H9 (cell line): ENCODE data around the gene WFS1. TPM values are rescaled to one million over a fixed set of nuclear protein-coding genes. Genes with fewer than 3 reads are reported as not detected.

ENCODE experiments used
- DNase-seq: peaks from one replicate; pipeline ENCODE4 v3.0.0-alpha.2; 2017
- H2AFZ ChIP-seq: one replicate; pipeline ENCODE4 v1.6.1; 2013; ENCODE audit warnings: mild to moderate bottlenecking, low read length, control low read depth, moderate library complexity
- H2AK5ac ChIP-seq: 2 replicates; pipeline ENCODE4 v1.6.1; 2013; ENCODE audit warnings: low read length, control low read depth, mixed read lengths; ENCODE audit not compliant: insufficient read length
- H2BK120ac ChIP-seq: one replicate; pipeline ENCODE4 v1.6.1; 2013; ENCODE audit warnings: low read depth, mild to moderate bottlenecking, low read length, control low read depth, inconsistent platforms; ENCODE audit not compliant: poor library complexity, severe bottlenecking
- H2BK12ac ChIP-seq: 2 replicates; pipeline ENCODE4 v1.6.1; 2013; ENCODE audit warnings: low read length, control low read depth, mixed read lengths, low read depth; ENCODE audit not compliant: insufficient read length
- H2BK15ac ChIP-seq: 2 replicates; pipeline ENCODE4 v1.6.1; 2013; ENCODE audit warnings: low read depth, low read length, control low read depth
- H2BK20ac ChIP-seq: one replicate; pipeline ENCODE4 v1.6.1; 2013; ENCODE audit warnings: low read depth, mild to moderate bottlenecking, low read length, control low read depth, inconsistent platforms; ENCODE audit not compliant: poor library complexity, severe bottlenecking
- H2BK5ac ChIP-seq: 2 replicates; pipeline ENCODE4 v1.6.1; 2013; ENCODE audit warnings: low read length, control low read depth, mixed read lengths; ENCODE audit not compliant: insufficient read length
- H3K14ac ChIP-seq: 2 replicates; pipeline ENCODE4 v1.6.1; 2013; ENCODE audit warnings: low read length, control low read depth; ENCODE audit not compliant: insufficient read depth
- H3K18ac ChIP-seq: 2 replicates; pipeline ENCODE4 v1.6.1; 2013; ENCODE audit warnings: low read depth, mild to moderate bottlenecking, mixed read lengths, low read length, control low read depth; ENCODE audit not compliant: insufficient read length
- H3K23ac ChIP-seq: 2 replicates; pipeline ENCODE4 v1.6.1; 2013; ENCODE audit warnings: low read length, control low read depth, mixed read lengths, low read depth; ENCODE audit not compliant: insufficient read length
- H3K23me2 ChIP-seq: 2 replicates; pipeline ENCODE4 v1.6.1; 2013; ENCODE audit warnings: low read depth, mild to moderate bottlenecking, mixed read lengths, low read length, control low read depth; ENCODE audit not compliant: insufficient read length, poor library complexity, severe bottlenecking
- H3K27ac ChIP-seq: 2 replicates; pipeline ENCODE4 v1.5.1; 2013; ENCODE audit warnings: low read length, control low read depth, mixed read lengths, low read depth; ENCODE audit not compliant: insufficient read length
- H3K27me3 ChIP-seq: 2 replicates; pipeline ENCODE4 v1.6.1; 2013; ENCODE audit warnings: low read length, control low read depth, inconsistent platforms; ENCODE audit not compliant: insufficient read depth
- H3K4ac ChIP-seq: 2 replicates; pipeline ENCODE4 v1.6.1; 2013; ENCODE audit warnings: low read depth, mild to moderate bottlenecking, control low read depth, inconsistent platforms, low read length, moderate library complexity
- H3K4me1 ChIP-seq: 2 replicates; pipeline ENCODE4 v1.6.1; 2013; ENCODE audit warnings: low read length, control low read depth, inconsistent platforms; ENCODE audit not compliant: insufficient read depth
- H3K4me2 ChIP-seq: 2 replicates; pipeline ENCODE4 v1.6.1; 2013; ENCODE audit warnings: low read length, control low read depth, mixed read lengths; ENCODE audit not compliant: insufficient read length, insufficient read depth
- H3K56ac ChIP-seq: 2 replicates; pipeline ENCODE4 v1.6.1; 2013; ENCODE audit warnings: low read depth, mild to moderate bottlenecking, mixed read lengths, low read length, control low read depth; ENCODE audit not compliant: insufficient read length
- H3K79me1 ChIP-seq: 2 replicates; pipeline ENCODE4 v1.6.1; 2013; ENCODE audit warnings: low read depth, mild to moderate bottlenecking, moderate library complexity, low read length, control low read depth, inconsistent platforms; ENCODE audit not compliant: insufficient read depth, poor library complexity, severe bottlenecking
- H3K79me2 ChIP-seq: 2 replicates; pipeline ENCODE4 v1.6.1; 2013; ENCODE audit warnings: low read length, control low read depth, inconsistent platforms; ENCODE audit not compliant: insufficient read depth
- H3K9ac ChIP-seq: 2 replicates; pipeline ENCODE4 v1.6.1; 2013; ENCODE audit warnings: low read length, control low read depth, mixed read lengths; ENCODE audit not compliant: insufficient read length; ENCODE audit errors: extremely low read depth
- H3K9me3 ChIP-seq: one replicate; pipeline ENCODE4 v1.6.1; 2013; ENCODE audit warnings: low read depth, low read length, inconsistent platforms; ENCODE audit not compliant: control insufficient read depth
- H3T11ph ChIP-seq: one replicate; pipeline ENCODE4 v1.6.1; 2013; ENCODE audit warnings: mild to moderate bottlenecking, low read length, control low read depth, inconsistent platforms
- H4K20me1 ChIP-seq: one replicate; pipeline ENCODE4 v1.6.1; 2013; ENCODE audit not compliant: control insufficient read depth, insufficient read length, insufficient read depth
- H4K5ac ChIP-seq: 2 replicates; pipeline ENCODE4 v1.6.1; 2013; ENCODE audit warnings: low read depth, mild to moderate bottlenecking, mixed read lengths, low read length, control low read depth; ENCODE audit not compliant: insufficient read length
- H4K8ac ChIP-seq: replicated peaks from 2 replicates; pipeline ENCODE4 v1.6.1; 2013; ENCODE audit warnings: low read length, control low read depth, mixed read lengths, low read depth; ENCODE audit not compliant: insufficient read length
- H4K91ac ChIP-seq: 2 replicates; pipeline ENCODE4 v1.6.1; 2013; ENCODE audit warnings: low read depth, mild to moderate bottlenecking, moderate library complexity, mixed read lengths, low read length, control low read depth; ENCODE audit not compliant: insufficient read length
- H3K27ac Mint-ChIP-seq, 3 experiments: 2 replicates in 2 of 3; 3 replicates in 1 of 3; pipeline ENCODE4 v1.8.0; 2020 to 2021; ENCODE audit warnings: mixed read lengths in 3 of 3, mild to moderate bottlenecking in 1 of 3, moderate library complexity in 1 of 3
- H3K27me3 Mint-ChIP-seq: 2 replicates; pipeline ENCODE4 v1.8.0; 2021; ENCODE audit warnings: low read depth, mild to moderate bottlenecking, moderate library complexity, mixed read lengths
- H3K36me3 Mint-ChIP-seq, 3 experiments: 2 replicates in 2 of 3; 3 replicates in 1 of 3; pipeline ENCODE4 v1.8.0; 2020 to 2021; ENCODE audit warnings: low read depth in 3 of 3, mixed read lengths in 3 of 3; ENCODE audit not compliant: insufficient read depth in 1 of 3
- H3K4me1 Mint-ChIP-seq, 2 experiments: 2 replicates each; pipeline ENCODE4 v1.8.0; 2020; ENCODE audit warnings: mixed read lengths in 2 of 2
- H3K4me3 Mint-ChIP-seq, 2 experiments: 2 replicates in 1 of 2; 3 replicates in 1 of 2; pipeline ENCODE4 v1.8.0; 2020 to 2021; ENCODE audit warnings: mild to moderate bottlenecking in 2 of 2, mixed read lengths in 2 of 2, moderate library complexity in 1 of 2
- H3K9me3 Mint-ChIP-seq, 2 experiments: 2 replicates in 1 of 2; 3 replicates in 1 of 2; pipeline ENCODE4 v1.8.0; 2020; ENCODE audit warnings: mild to moderate bottlenecking in 2 of 2, mixed read lengths in 2 of 2, moderate library complexity in 1 of 2
- WGBS: extraction: QIAGEN DNeasy Blood & Tissue Kit; methylation state at CpG from one replicate; pipeline ENCODE4 v1.1.7; 2013; ENCODE audit warnings: missing lambda C conversion rate, low lambda C conversion rate, mixed read lengths; ENCODE audit not compliant: insufficient read length; ENCODE audit errors: extremely low coverage; 5-methylcytosine and 5-hydroxymethylcytosine counted together
- total RNA-seq: library from RNA; stranded (reverse); gene quantifications from 2 replicates; pipeline ENCODE4 v1.2.1, GENCODE V29; 2021
- TF ChIP-seq, protein P1 (sequence below): fragments of 200-600 bp; sonication (generic); conservative IDR thresholded peaks from 3 replicates; pipeline ENCODE4 v1.8.0; 2021; ENCODE audit warnings: antibody characterized with exemption, mild to moderate bottlenecking

Gene WFS1
- total RNA-seq, 1 experiment from 2014 or later, result 18.9 TPM

DNA sequence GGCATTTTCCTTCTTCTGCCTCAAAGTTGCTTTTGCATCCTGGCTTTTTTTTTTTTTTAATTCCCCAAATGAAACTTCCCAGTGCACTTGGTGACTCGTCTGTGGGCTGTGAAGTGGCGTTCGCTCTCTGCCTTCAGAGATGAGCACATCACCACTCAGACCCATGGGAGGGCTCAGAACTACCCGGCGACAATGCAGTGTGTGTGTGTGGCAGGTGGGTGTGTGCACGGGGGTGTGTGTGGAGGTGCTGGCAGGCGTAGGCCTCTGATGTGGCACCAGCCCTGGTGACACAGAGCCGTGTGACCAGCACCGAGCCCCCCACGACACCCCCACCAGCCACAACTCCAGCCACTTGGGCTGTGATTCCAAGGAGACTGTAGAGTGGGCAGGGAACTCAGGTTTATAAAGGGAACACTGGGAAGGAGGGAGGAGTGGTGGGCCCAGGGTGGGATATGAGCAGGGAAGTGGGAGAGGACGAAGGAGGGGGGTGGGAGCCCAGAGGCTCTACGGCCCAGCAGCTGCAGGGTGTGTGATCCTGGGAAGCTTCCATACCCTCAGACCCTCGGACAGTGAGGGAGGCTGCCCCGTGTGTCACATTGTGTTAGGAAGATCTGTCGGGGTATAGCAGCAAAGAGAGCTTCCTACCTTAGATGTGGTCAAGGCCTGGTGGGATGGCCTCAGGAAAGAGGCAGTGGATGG, 6.0 kb upstream of the WFS1 start:
- Histone ChIP-seq H3K9me3 (no peaks in the 10 kb centered on the region), H3K9ac (no peak overlapping the region), H4K8ac (no peak overlapping the region), H3K14ac (no peak overlapping the region), H3K56ac (no peak overlapping the region), H2BK12ac (no peak overlapping the region), H3K4me2 (no peak overlapping the region), H4K91ac (no peak overlapping the region), H2AFZ (no peak overlapping the region), H3K4ac (no peak overlapping the region), H2BK15ac (no peak overlapping the region), H2BK120ac (no peak overlapping the region), H3K79me2 (no peaks in the 10 kb centered on the region), H4K20me1 (no peaks in the 10 kb centered on the region), H3T11ph (no peak overlapping the region), H3K23ac (no peak overlapping the region), H3K27me3 (no peaks in the 10 kb centered on the region), H3K18ac (no peak overlapping the region), H2BK5ac (no peak overlapping the region), H3K4me1 (no peaks in the 10 kb centered on the region), H3K23me2 (no peaks in the 10 kb centered on the region), H4K5ac (no peak overlapping the region), H3K79me1 (no peaks in the 10 kb centered on the region), H2AK5ac (no peak overlapping the region), H3K27ac (no peak overlapping the region), H2BK20ac (no peak overlapping the region)
- H3K27ac Mint-ChIP-seq, result no peak overlapping the region
- no CpG with 5 or more reads among the region's 15 CpGs for WGBS
- no peak for DNase-seq
- no peak overlapping the region for H3K4me3 Mint-ChIP-seq
- TF ChIP-seq, protein P1, sequence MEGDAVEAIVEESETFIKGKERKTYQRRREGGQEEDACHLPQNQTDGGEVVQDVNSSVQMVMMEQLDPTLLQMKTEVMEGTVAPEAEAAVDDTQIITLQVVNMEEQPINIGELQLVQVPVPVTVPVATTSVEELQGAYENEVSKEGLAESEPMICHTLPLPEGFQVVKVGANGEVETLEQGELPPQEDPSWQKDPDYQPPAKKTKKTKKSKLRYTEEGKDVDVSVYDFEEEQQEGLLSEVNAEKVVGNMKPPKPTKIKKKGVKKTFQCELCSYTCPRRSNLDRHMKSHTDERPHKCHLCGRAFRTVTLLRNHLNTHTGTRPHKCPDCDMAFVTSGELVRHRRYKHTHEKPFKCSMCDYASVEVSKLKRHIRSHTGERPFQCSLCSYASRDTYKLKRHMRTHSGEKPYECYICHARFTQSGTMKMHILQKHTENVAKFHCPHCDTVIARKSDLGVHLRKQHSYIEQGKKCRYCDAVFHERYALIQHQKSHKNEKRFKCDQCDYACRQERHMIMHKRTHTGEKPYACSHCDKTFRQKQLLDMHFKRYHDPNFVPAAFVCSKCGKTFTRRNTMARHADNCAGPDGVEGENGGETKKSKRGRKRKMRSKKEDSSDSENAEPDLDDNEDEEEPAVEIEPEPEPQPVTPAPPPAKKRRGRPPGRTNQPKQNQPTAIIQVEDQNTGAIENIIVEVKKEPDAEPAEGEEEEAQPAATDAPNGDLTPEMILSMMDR, result no peak
- H3K36me3 Mint-ChIP-seq, result no peaks in the 10 kb centered on the region
- no peaks in the 10 kb centered on the region; a peak in 2 of 5 replicates for H3K9me3 Mint-ChIP-seq
- H3K4me1 Mint-ChIP-seq, result peaks cover 11 to 28% of the 10 kb centered on the region in 2 experiments
- H3K27me3 Mint-ChIP-seq, result peaks cover 10% of the 10 kb centered on the region
